Amygdala (tissue), 56 donors: ENCODE measurements around the gene COL12A1.

Experiments
- DNase-seq, 56 donors: peaks; one replicate each; lab custom pipeline; 2025; lab: John Stamatoyannopoulos, UW

Gene COL12A1

GRCh38 chr6:75108333-75108974 lies 97.4 kb downstream of the COL12A1 start:
- DNase-seq: no peak

GRCh38 chr6:75107913-75108312 lies 97.9 kb downstream of the COL12A1 start:
- no peak for DNase-seq

DNA sequence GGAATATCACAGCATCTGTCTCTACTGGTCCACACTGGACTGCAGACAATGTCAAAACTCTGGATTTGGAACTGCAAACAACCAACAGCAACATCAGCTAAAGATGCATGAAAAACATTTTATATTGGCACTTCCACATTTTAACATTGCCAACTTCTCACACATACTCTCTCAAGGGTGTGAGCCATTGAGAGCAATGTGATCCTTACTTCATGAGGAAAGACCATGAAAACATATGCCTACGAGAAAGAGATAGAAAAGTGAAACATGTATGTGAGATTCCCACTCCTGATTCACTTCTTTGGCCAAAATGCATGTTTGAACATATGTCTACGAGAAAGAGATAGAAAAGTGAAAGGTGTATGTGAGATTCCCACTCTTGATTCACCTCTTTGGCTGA lies 99.4 kb downstream of the COL12A1 start:
- DNase-seq: no peak

- DNase-seq: no peak
Measured at GRCh38 chr6:75103431-75103830, 102.4 kb downstream of the COL12A1 start.

GRCh38 chr6:75102301-75102700 lies 103.6 kb downstream of the COL12A1 start:
- DNase-seq: no peak

DNA sequence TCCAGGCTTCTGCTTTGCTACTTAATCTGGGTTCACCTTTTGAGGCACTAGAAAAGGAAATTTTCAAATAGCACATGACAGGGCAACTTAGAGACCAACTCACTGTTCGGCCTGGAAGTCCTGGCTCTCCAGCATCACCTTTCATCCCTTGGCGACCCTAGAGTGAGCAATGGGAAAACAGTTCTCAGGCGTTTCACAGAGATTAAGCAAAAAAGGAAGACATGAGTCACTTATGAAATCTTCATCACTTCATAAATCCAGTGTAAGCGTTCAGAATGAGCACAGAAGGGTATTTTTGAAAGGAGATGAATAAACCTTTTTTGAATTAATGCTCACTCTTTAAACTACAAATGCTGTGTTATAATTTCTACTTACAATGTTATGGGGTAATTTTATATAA lies 104.0 kb downstream of the COL12A1 start:
- DNase-seq: no peak

DNA sequence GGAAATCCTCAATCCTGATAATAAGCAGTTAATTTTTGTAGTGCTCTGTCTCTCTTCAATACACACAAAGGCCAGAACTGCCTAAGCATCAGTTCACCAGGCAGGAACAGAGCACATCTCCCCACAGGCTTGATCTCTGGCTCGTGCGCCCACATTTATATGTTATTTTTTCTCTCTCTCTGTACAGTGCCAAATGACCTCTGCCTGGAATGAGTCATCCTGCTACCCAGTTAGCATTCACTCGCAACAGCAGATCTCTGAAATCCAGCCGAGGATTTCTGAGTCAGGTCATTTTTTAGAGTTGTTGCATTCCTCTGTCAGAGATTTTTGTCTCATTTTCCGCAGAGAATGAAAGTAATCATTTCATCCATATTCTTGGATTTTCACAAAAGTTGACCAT lies 107.1 kb downstream of the COL12A1 start:
- no peak for DNase-seq

DNA sequence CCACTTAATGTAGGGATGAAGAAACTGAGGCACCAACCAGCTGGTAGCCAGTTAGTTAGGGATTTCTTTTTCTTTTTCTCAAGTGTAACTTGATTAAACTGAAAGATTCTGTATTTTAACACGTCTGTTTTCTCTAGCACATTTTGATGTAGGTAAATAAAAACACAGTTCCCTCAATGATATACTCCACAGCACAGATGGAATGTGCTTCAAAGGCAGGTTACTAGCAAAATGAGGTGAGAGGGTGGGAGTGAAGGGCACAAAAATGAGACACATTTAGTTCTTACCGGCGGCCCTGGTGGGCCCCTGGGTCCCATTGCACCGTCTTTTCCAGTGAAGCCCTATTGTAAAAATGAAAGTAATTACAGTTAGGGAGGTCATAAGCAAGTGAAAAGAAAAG lies 108.9 kb downstream of the COL12A1 start:
- DNase-seq: no peak

- DNase-seq: no peak
Measured at GRCh38 chr6:75094614-75095200, 111.1 kb downstream of the COL12A1 start.

GRCh38 chr6:75091467-75092190 lies 114.2 kb downstream of the COL12A1 start:
- no peak for DNase-seq

DNA sequence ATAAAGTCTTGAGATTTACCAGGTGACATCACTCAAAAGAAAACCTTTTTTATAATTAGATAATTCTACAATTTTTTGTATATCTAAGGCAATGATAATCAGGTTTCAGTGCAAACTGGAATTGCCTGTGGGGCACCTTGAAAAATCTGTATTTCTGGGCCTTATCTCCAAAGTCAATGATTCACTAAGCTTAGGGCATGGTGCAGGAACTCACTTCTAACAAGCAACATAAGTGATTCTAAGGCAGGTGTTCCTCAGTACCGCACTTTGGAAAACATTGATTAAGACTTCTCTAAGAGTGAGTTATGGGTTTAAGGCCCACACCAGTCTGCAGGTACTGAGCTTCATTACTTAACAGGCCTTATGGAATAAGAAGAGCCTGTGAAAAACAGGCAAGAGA lies 115.3 kb downstream of the COL12A1 start:
- DNase-seq: no peak

- DNase-seq: no peak
Measured at GRCh38 chr6:75089921-75090320, 115.9 kb downstream of the COL12A1 start.

DNA sequence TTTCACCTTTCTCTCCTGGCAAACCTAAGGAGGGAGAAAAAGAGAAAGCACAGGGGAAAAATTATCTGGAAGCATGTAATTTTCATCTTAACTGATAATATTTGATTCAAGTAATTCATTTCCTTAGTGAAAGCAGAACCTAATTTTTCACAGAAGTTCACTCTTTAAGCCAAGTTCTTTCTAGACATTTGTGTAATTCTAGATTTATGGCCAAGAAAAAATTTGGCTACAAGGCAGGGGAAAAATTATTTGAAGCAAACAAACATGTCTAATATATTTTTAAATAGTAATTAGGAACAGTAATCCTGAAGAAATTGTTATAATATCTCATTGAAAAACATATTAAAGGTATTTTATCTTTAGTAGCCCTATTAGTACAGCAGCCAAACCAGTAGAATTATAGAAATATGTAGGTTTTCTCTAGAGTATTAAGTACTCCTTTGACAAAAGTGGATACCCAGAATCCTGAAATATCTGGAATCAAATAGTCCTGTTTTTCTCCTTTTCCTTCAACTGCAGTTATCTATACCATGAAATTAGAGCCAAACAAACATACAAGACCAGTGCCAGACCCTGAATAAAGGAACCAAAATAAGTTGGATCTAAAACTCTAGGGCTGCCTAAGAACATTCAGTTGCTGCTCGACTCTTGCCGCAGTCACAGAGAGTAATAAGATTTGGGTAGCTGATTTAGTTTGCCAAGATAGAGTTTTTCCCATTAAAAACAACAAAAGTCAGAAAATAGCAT lies 116.5 kb downstream of the COL12A1 start:
- no peak for DNase-seq

- DNase-seq: no peak
Measured at GRCh38 chr6:75085931-75086635, 119.8 kb downstream of the COL12A1 start.

- DNase-seq: peak in 11 of 56 donors; percentile 1 to 35 (median 8)
Measured at GRCh38 chr6:75084872-75085381, 120.9 kb downstream of the COL12A1 start.

DNA sequence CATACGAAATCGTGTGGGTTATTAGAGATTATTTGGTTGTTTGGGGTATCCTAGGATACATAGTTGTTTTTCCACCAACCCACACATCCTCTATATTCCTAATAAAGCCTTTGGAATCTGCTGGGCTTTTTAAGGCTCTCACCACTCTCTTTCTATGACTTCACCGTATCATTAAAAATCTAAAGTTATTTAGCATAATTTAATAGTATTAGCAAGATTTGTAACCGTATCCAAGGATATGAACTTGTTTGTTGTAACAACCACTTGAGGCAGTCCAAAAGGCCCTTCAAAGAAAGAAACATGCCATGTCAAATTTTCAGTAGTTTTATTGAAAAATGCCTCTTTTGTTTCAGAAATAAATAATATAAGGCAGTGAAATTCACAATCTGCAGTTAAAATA lies 121.8 kb downstream of the COL12A1 start:
- DNase-seq: no peak

GRCh38 chr6:75081921-75082320 lies 123.9 kb downstream of the COL12A1 start:
- no peak for DNase-seq

DNA sequence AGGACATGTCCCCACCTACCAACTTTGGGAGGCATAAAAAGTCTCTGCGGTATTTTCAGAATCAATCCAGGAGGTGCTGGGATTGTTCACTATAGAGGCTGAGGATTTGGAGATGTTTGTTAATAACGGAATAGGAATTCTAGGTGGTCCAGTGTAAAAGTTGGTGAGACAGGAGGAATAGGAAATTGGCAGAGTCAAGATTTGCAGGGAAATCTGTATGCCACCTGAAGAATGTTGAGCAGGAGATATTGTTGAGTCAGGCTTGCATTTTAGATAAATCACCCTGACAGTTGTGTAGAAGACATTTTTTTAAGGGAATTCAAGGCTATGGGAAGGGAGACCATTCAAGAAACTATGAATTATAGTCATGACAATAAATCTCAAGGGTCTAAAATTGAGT lies 124.8 kb downstream of the COL12A1 start:
- DNase-seq: no peak

DNA sequence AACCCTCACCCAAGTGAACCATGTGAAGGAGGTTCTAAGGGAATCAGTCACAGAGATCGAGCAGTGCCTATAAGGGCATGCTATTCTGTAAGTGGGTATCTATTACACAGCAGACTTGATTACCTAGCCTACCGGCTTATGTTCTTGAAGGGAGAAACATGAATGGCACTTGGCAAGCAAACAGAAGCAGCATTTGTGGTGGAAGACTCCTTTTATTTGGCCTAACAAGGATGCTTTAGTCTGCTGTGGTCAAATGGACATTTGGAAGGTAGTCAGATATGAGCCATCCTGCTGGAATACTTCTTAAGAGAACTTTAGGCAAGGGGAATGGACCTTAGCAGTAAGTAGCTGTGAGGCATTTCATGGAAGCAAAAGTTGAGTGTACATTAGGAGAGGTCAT lies 126.3 kb downstream of the COL12A1 start:
- DNase-seq: no peak

DNA sequence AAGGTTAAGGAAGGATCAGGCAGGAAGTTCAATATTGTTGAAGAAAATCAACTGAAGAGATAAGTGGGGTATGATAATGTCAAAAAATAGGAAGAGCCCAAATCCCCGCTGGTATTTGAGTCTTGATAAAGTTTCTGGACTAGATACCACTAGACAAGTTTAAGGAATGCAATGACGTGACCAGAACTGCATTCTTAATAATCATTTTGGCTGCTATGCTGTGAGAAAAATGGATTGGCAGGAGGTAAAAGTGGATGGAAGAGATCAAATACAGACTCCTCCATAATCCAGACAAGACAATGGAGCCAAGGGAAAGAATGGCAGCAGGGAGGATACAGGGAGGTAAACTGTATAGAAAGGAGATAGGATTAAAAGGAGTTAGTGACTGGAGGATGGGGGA lies 128.2 kb downstream of the COL12A1 start:
- DNase-seq: no peak
